ENCODE results near the gene CHDH. TPM values are rescaled to one million over a fixed set of nuclear protein-coding genes. Genes with fewer than 3 reads are reported as not detected.

The CHDH gene
- total RNA-seq, 4 donors from 2014 or later, result 36.5 to 114 (median 53.7) TPM

GRCh38 chr3:53830944-53831343 lies 15.3 kb downstream of the CHDH start:
- Histone ChIP-seq H3K4me1 (peaks cover 0 to 10% (median 0%) of the 10 kb centered on the region in 4 donors), H3K27ac (no peak overlapping the region), H3K9me3 (no peaks in the 10 kb centered on the region), H3K36me3 (no peaks in the 10 kb centered on the region), H3K4me3 (no peak overlapping the region), H3K27me3 (no peaks in the 10 kb centered on the region)
- WGBS, 2 donors (ENCODE audit: low coverage in 1 of 2), result 91% methylated on average over 6 of the region's 6 CpGs; no CpG with 5 or more reads in 1 of the 2 donors
- DNase-seq, result no peak
- in situ Hi-C loops (cut with MboI; ENCODE audit: low pct_ligation_motif_present in 1 of 4, low pct_unique_long_range_greater_than_20kb in 1 of 4, low sequenced_read_pairs in 3 of 4) (no loop called here), intact Hi-C loops (cut with DNase I; ENCODE audit: low total_unique reads) (no loop called here)
- no peak for TF ChIP-seq EP300 (IDR thresholded peaks at IDR 0.05; ENCODE audit: low read depth)
- no peak for TF ChIP-seq POLR2A (IDR thresholded peaks at IDR 0.05)
- no peak for TF ChIP-seq CTCF (IDR thresholded peaks at IDR 0.05)
- no peak for TF ChIP-seq POLR2AphosphoS5 (IDR thresholded peaks at IDR 0.05)

GRCh38 chr3:53829605-53830004 lies 16.6 kb downstream of the CHDH start:
- DNase-seq, result no peak

GRCh38 chr3:53828581-53828980 lies 17.6 kb downstream of the CHDH start:
- TF ChIP-seq POLR2A (IDR thresholded peaks at IDR 0.05) (no peak), POLR2AphosphoS5 (IDR thresholded peaks at IDR 0.05) (no peak)
- WGBS, 2 donors (ENCODE audit: low coverage in 1 of 2), result 69 to 79% methylated on average over 1 of the region's 1 CpG
- in situ Hi-C loops (cut with MboI; ENCODE audit: low pct_ligation_motif_present in 1 of 4, low pct_unique_long_range_greater_than_20kb in 1 of 4, low sequenced_read_pairs in 3 of 4), result no loop called here

More at GRCh38 chr3:53829605-53830004, 16.6 kb downstream of the CHDH start:
- TF ChIP-seq POLR2A (IDR thresholded peaks at IDR 0.05), result no peak
- TF ChIP-seq EP300 (IDR thresholded peaks at IDR 0.05; ENCODE audit: low read depth), result no peak
- no peak for TF ChIP-seq CTCF (IDR thresholded peaks at IDR 0.05)
- TF ChIP-seq POLR2AphosphoS5 (IDR thresholded peaks at IDR 0.05), result no peak
- Histone ChIP-seq H3K4me1 (peaks cover 0 to 13% (median 0%) of the 10 kb centered on the region in 4 donors), H3K27ac (peak overlapping the region in 1 of 4 donors; percentile 26), H3K9me3 (no peaks in the 10 kb centered on the region), H3K27me3 (no peaks in the 10 kb centered on the region), H3K36me3 (no peaks in the 10 kb centered on the region), H3K4me3 (no peak overlapping the region)
- WGBS, 2 donors (ENCODE audit: low coverage in 1 of 2), result 20 to 60% methylated on average over 1 to 2 of the region's 2 CpGs
- in situ Hi-C loops (cut with MboI; ENCODE audit: low pct_ligation_motif_present in 1 of 4, low pct_unique_long_range_greater_than_20kb in 1 of 4, low sequenced_read_pairs in 3 of 4), result no loop called here
- intact Hi-C loops (cut with DNase I; ENCODE audit: low total_unique reads), result no loop called here

GRCh38 chr3:53826048-53826447 lies 20.2 kb downstream of the CHDH start:
- no peak for TF ChIP-seq EP300 (IDR thresholded peaks at IDR 0.05; ENCODE audit: low read depth)
- no peak for TF ChIP-seq CTCF (IDR thresholded peaks at IDR 0.05)
- no peak for TF ChIP-seq POLR2A (IDR thresholded peaks at IDR 0.05)
- no peak for TF ChIP-seq POLR2AphosphoS5 (IDR thresholded peaks at IDR 0.05)

More at GRCh38 chr3:53828581-53828980, 17.6 kb downstream of the CHDH start:
- intact Hi-C loops (cut with DNase I; ENCODE audit: low total_unique reads), result no loop called here
- H3K27ac ChIP-seq, result no peak overlapping the region
- H3K4me1 ChIP-seq, result peaks cover 0 to 13% (median 0%) of the 10 kb centered on the region in 4 donors
- DNase-seq, result no peak
- H3K27me3 ChIP-seq, result no peaks in the 10 kb centered on the region
- no peaks in the 10 kb centered on the region for H3K9me3 ChIP-seq
- H3K4me3 ChIP-seq, result no peak overlapping the region
- no peaks in the 10 kb centered on the region for H3K36me3 ChIP-seq

GRCh38 chr3:53824795-53825194 lies 21.4 kb downstream of the CHDH start:
- 63 to 81% methylated on average over 1 to 4 of the region's 4 CpGs for WGBS, 2 donors (ENCODE audit: low coverage in 1 of 2)
- in situ Hi-C loops (cut with MboI; ENCODE audit: low pct_ligation_motif_present in 1 of 4, low pct_unique_long_range_greater_than_20kb in 1 of 4, low sequenced_read_pairs in 3 of 4), result no loop called here
- TF ChIP-seq EP300 (IDR thresholded peaks at IDR 0.05; ENCODE audit: low read depth), result no peak
- no peak for TF ChIP-seq CTCF (IDR thresholded peaks at IDR 0.05)
- no peak for TF ChIP-seq POLR2AphosphoS5 (IDR thresholded peaks at IDR 0.05)
- TF ChIP-seq POLR2A (IDR thresholded peaks at IDR 0.05), result no peak
- intact Hi-C loops (cut with DNase I; ENCODE audit: low total_unique reads), result no loop called here
- Histone ChIP-seq H3K9me3 (no peaks in the 10 kb centered on the region), H3K27me3 (no peaks in the 10 kb centered on the region), H3K4me1 (peaks cover 0 to 13% (median 0%) of the 10 kb centered on the region in 4 donors), H3K4me3 (no peak overlapping the region), H3K27ac (no peak overlapping the region), H3K36me3 (no peaks in the 10 kb centered on the region)
- DNase-seq, result no peak

More at GRCh38 chr3:53826048-53826447, 20.2 kb downstream of the CHDH start:
- H3K27me3 ChIP-seq, result no peaks in the 10 kb centered on the region
- 67 to 72% methylated on average over 1 of the region's 1 CpG for WGBS, 2 donors (ENCODE audit: low coverage in 1 of 2)
- H3K9me3 ChIP-seq, result no peaks in the 10 kb centered on the region
- in situ Hi-C loops (cut with MboI; ENCODE audit: low pct_ligation_motif_present in 1 of 4, low pct_unique_long_range_greater_than_20kb in 1 of 4, low sequenced_read_pairs in 3 of 4), result no loop called here
- no peak overlapping the region for H3K27ac ChIP-seq
- H3K36me3 ChIP-seq, result no peaks in the 10 kb centered on the region
- DNase-seq, result no peak
- peaks cover 0 to 13% (median 0%) of the 10 kb centered on the region in 4 donors for H3K4me1 ChIP-seq
- intact Hi-C loops (cut with DNase I; ENCODE audit: low total_unique reads), result no loop called here
- H3K4me3 ChIP-seq, result no peak overlapping the region
